Glutamatergic neuron (in vitro differentiated cells): ENCODE results near the gene HELLS. TPM values are rescaled to one million over a fixed set of nuclear protein-coding genes. Genes with fewer than 3 reads are reported as not detected.
A peak's percentile ranks its signal among the peaks of the same experiment; 100 is the strongest.

Experiments used
- DNase-seq: peaks from one replicate; pipeline ENCODE4 v3.0.0; 2022
- H3K27ac Mint-ChIP-seq: one replicate; pipeline ENCODE4 v1.8.0; 2020; ENCODE audit warnings: mild to moderate bottlenecking, mixed read lengths, inconsistent platforms; ENCODE audit not compliant: unreplicated experiment
- H3K27me3 Mint-ChIP-seq: one replicate; pipeline ENCODE4 v1.8.0; 2020; ENCODE audit warnings: mild to moderate bottlenecking, moderate library complexity, mixed read lengths, inconsistent platforms; ENCODE audit not compliant: unreplicated experiment
- H3K36me3 Mint-ChIP-seq: one replicate; pipeline ENCODE4 v1.8.0; 2020; ENCODE audit warnings: mild to moderate bottlenecking, mixed read lengths, inconsistent platforms; ENCODE audit not compliant: unreplicated experiment
- H3K4me1 Mint-ChIP-seq: one replicate; pipeline ENCODE4 v1.8.0; 2020; ENCODE audit warnings: mild to moderate bottlenecking, low read depth, mixed read lengths, inconsistent platforms; ENCODE audit not compliant: unreplicated experiment
- H3K4me3 Mint-ChIP-seq: one replicate; pipeline ENCODE4 v1.8.0; 2020; ENCODE audit warnings: mild to moderate bottlenecking, mixed read lengths, inconsistent platforms; ENCODE audit not compliant: unreplicated experiment
- H3K9me3 Mint-ChIP-seq: one replicate; pipeline ENCODE4 v1.8.0; 2020; ENCODE audit warnings: mild to moderate bottlenecking, moderate library complexity, mixed read lengths, inconsistent platforms; ENCODE audit not compliant: unreplicated experiment
- CTCF ChIP-seq: fragments of 200-600 bp; sonication (generic); IDR thresholded peaks from one replicate; pipeline ENCODE4 v1.5.0; 2021; ENCODE audit not compliant: partially characterized antibody, unreplicated experiment
- total RNA-seq: library from RNA; stranded (reverse); fragmentation: NEBNext Ultra II Directional; extraction: Animal tissue kit (Norgen Biotek cat#: 25700); gene quantifications from one replicate; pipeline ENCODE4 v1.2.1, GENCODE V29; 2021; ENCODE audit not compliant: unreplicated experiment

The HELLS gene
- total RNA-seq, 1 donor from 2014 or later: 26.4 TPM

GRCh38 chr10:94623572-94623971 is 78.0 kb downstream of the HELLS start:
- Mint-ChIP-seq H3K36me3 (no peaks in the 10 kb centered on the region), H3K4me1 (no peaks in the 10 kb centered on the region), H3K4me3 (no peak overlapping the region), H3K27ac (no peak overlapping the region), H3K27me3 (peaks cover 2% of the 10 kb centered on the region), H3K9me3 (no peaks in the 10 kb centered on the region)
- no peak for DNase-seq
- no peak for TF ChIP-seq CTCF

GRCh38 chr10:94626476-94626875 is 80.9 kb downstream of the HELLS start:
- Mint-ChIP-seq H3K9me3 (no peaks in the 10 kb centered on the region), H3K27me3 (peaks cover 2% of the 10 kb centered on the region), H3K4me3 (no peak overlapping the region), H3K4me1 (no peaks in the 10 kb centered on the region), H3K27ac (no peak overlapping the region), H3K36me3 (no peaks in the 10 kb centered on the region)
- DNase-seq: no peak
- TF ChIP-seq CTCF: no peak

- Mint-ChIP-seq H3K9me3 (no peaks in the 10 kb centered on the region), H3K4me3 (no peak overlapping the region), H3K36me3 (no peaks in the 10 kb centered on the region), H3K27ac (no peak overlapping the region), H3K27me3 (no peaks in the 10 kb centered on the region), H3K4me1 (no peaks in the 10 kb centered on the region)
- TF ChIP-seq CTCF: no peak
- DNase-seq: no peak
These were observed 81.9 kb downstream of the HELLS start for GRCh38 chr10:94627511-94627910.

GRCh38 chr10:94630017-94630688 is 84.6 kb downstream of the HELLS start:
- TF ChIP-seq CTCF: peak; percentile 83
- Mint-ChIP-seq H3K36me3 (peaks cover 9% of the 10 kb centered on the region), H3K4me1 (no peaks in the 10 kb centered on the region), H3K27ac (no peak overlapping the region), H3K4me3 (no peak overlapping the region), H3K9me3 (peaks cover 4% of the 10 kb centered on the region), H3K27me3 (no peaks in the 10 kb centered on the region)
- no peak for DNase-seq

- H3K27ac Mint-ChIP-seq: no peak overlapping the region
- H3K27me3 Mint-ChIP-seq: no peaks in the 10 kb centered on the region
- no peak for TF ChIP-seq CTCF
- no peak overlapping the region for H3K4me3 Mint-ChIP-seq
- peaks cover 4% of the 10 kb centered on the region for H3K9me3 Mint-ChIP-seq
- peaks cover 13% of the 10 kb centered on the region for H3K36me3 Mint-ChIP-seq
- no peak for DNase-seq
- H3K4me1 Mint-ChIP-seq: no peaks in the 10 kb centered on the region
These were observed 85.7 kb downstream of the HELLS start for GRCh38 chr10:94631077-94631875.
